HepG2 (cell line): ENCODE measurements around the gene P3H3. TPM values are rescaled to one million over a fixed set of nuclear protein-coding genes. Genes with fewer than 3 reads are reported as not detected.

ENCODE experiments used
- BRF2 ChIP-seq: sonication (generic); formaldehyde crosslinking; IDR thresholded peaks from 2 replicates; pipeline ENCODE4 v1.8.1; 2022; ENCODE audit warnings: mild to moderate bottlenecking, missing genetic modification reagents
- DMAP1 ChIP-seq: IDR thresholded peaks from 2 replicates; pipeline ENCODE4 v1.6.1; 2016
- EP300 ChIP-seq, 3 experiments: sonication (generic) in 1 of 3; formaldehyde crosslinking in 1 of 3; IDR thresholded peaks; 2 replicates each; pipeline versions ENCODE4 v1.5.1 to v1.6.1; 2011 to 2020; ENCODE audit warnings: low read depth in 2 of 3, low read length in 2 of 3, borderline replicate concordance in 1 of 3, improper control_type of control experiment in 1 of 3, mild to moderate bottlenecking in 1 of 3, missing genetic modification reagents in 1 of 3, moderate library complexity in 1 of 3
- FOXK1 ChIP-seq: sonication (generic); formaldehyde crosslinking; IDR thresholded peaks from 2 replicates; pipeline ENCODE4 v1.4.0; 2020; ENCODE audit warnings: low read depth, missing genetic modification reagents, borderline replicate concordance
- KLF9 ChIP-seq: IDR thresholded peaks from 2 replicates; pipeline ENCODE4 v1.6.1; 2016; ENCODE audit warnings: low read depth
- NFYB ChIP-seq: sonication (generic); formaldehyde crosslinking; IDR thresholded peaks from 2 replicates; pipeline ENCODE4 v1.4.0; 2020; ENCODE audit warnings: missing genetic modification reagents
- NR2C2 ChIP-seq: sonication (generic); formaldehyde crosslinking; IDR thresholded peaks from 2 replicates; pipeline ENCODE4 v1.4.0; 2020; ENCODE audit warnings: missing genetic modification reagents, mild to moderate bottlenecking, moderate library complexity, borderline replicate concordance
- SMYD3 ChIP-seq: sonication (generic); formaldehyde crosslinking; IDR thresholded peaks from 2 replicates; pipeline ENCODE4 v1.8.1; 2023; ENCODE audit warnings: mild to moderate bottlenecking, missing genetic modification reagents
- SNAI1 ChIP-seq: sonication (generic); formaldehyde crosslinking; IDR thresholded peaks from 2 replicates; pipeline ENCODE4 v1.5.0; 2020; ENCODE audit warnings: mild to moderate bottlenecking, missing genetic modification reagents, borderline replicate concordance
- SRSF1 ChIP-seq: fragments of 200-400 bp; formaldehyde crosslinking; optimal IDR thresholded peaks from 2 replicates; pipeline ENCODE3; 2017; ENCODE audit warnings: mild to moderate bottlenecking, low read depth, low read length, moderate library complexity
- TEAD2 ChIP-seq: sonication (generic); formaldehyde crosslinking; IDR thresholded peaks from 2 replicates; pipeline ENCODE4 v1.9.0; 2021; ENCODE audit warnings: missing genetic modification reagents
- ZBTB10 ChIP-seq: sonication (generic); formaldehyde crosslinking; IDR thresholded peaks from 2 replicates; pipeline ENCODE4 v1.4.0; 2020; ENCODE audit warnings: missing genetic modification reagents, borderline replicate concordance
- ZBTB38 ChIP-seq: sonication (generic); formaldehyde crosslinking; IDR thresholded peaks from 2 replicates; pipeline ENCODE4 v1.5.1; 2020; ENCODE audit warnings: mild to moderate bottlenecking, missing genetic modification reagents
- ZNF33B ChIP-seq: sonication (generic); formaldehyde crosslinking; IDR thresholded peaks from 2 replicates; pipeline ENCODE4 v1.5.1; 2020; ENCODE audit warnings: mild to moderate bottlenecking, missing genetic modification reagents
- ZNF362 ChIP-seq: sonication (generic); formaldehyde crosslinking; IDR thresholded peaks from 2 replicates; pipeline ENCODE4 v1.4.0; 2020; ENCODE audit warnings: missing genetic modification reagents, mild to moderate bottlenecking, borderline replicate concordance
- ZNF570 ChIP-seq: sonication (generic); formaldehyde crosslinking; IDR thresholded peaks from 2 replicates; pipeline ENCODE4 v1.4.0; 2020; ENCODE audit warnings: mild to moderate bottlenecking, missing genetic modification reagents, borderline replicate concordance
- ZNF652 ChIP-seq: IDR thresholded peaks from 2 replicates; pipeline ENCODE4 v1.6.1; 2016; ENCODE audit warnings: low read depth, borderline replicate concordance
- ZNF703 ChIP-seq: sonication (generic); formaldehyde crosslinking; IDR thresholded peaks from 2 replicates; pipeline ENCODE4 v1.5.1; 2020; ENCODE audit warnings: missing genetic modification reagents, mild to moderate bottlenecking, moderate library complexity, borderline replicate concordance
- polyA plus RNA-seq, 8 experiments: library from polyadenylated mRNA; depleted of rRNA in 3 of 8; stranded (reverse) in 7 of 8; unstranded in 1 of 8; fragments of >200 nt; fragmentation: Illumina TruSeq in 4 of 8; extraction: Trizol in 4 of 8; gene quantifications; 2 replicates each; pipeline versions ENCODE4 v1.2.1 to v1.2.3, GENCODE V29; 2011 to 2016; ENCODE audit warnings: low read depth in 4 of 8, missing spikeins in 1 of 8, mixed read lengths in 1 of 8; ENCODE audit not compliant: insufficient read depth in 1 of 8
- total RNA-seq, 5 experiments: library from RNA; depleted of rRNA; stranded (reverse); fragments of >200 nt; fragmentation: Illumina TruSeq; extraction: Trizol; gene quantifications; 2 replicates each; pipeline ENCODE4 v1.2.3, GENCODE V29; 2016; ENCODE audit warnings: low read depth in 1 of 5
- TF ChIP-seq, protein P1 (sequence below): sonication (generic); formaldehyde crosslinking; IDR thresholded peaks from 2 replicates; pipeline ENCODE4 v1.5.0; 2020; ENCODE audit warnings: missing genetic modification reagents

Gene P3H3
- total and polyA plus RNA-seq, 2 of the 13 experiments (the other 11 are each of a cell fraction or from before 2014, with no cell fraction given), result 20.1 to 20.5 TPM

- peak; percentile 30; the same call in 1 of the 2 replicates for TF ChIP-seq NFYB (CRISPR knock-in tag)
- TF ChIP-seq SMYD3 (CRISPR knock-in tag), result peak; percentile 77; the same call in 1 of the 2 replicates
- peak; percentile 65; the same call in 1 of the 2 replicates for TF ChIP-seq ZBTB38 (CRISPR knock-in tag)
- TF ChIP-seq ZNF33B, result no peak
- TF ChIP-seq, protein P1, sequence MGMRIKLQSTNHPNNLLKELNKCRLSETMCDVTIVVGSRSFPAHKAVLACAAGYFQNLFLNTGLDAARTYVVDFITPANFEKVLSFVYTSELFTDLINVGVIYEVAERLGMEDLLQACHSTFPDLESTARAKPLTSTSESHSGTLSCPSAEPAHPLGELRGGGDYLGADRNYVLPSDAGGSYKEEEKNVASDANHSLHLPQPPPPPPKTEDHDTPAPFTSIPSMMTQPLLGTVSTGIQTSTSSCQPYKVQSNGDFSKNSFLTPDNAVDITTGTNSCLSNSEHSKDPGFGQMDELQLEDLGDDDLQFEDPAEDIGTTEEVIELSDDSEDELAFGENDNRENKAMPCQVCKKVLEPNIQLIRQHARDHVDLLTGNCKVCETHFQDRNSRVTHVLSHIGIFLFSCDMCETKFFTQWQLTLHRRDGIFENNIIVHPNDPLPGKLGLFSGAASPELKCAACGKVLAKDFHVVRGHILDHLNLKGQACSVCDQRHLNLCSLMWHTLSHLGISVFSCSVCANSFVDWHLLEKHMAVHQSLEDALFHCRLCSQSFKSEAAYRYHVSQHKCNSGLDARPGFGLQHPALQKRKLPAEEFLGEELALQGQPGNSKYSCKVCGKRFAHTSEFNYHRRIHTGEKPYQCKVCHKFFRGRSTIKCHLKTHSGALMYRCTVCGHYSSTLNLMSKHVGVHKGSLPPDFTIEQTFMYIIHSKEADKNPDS (CRISPR knock-in tag), result 0 out of 2 replicates have a peak, but pooled peaks have one; percentile 57
- TF ChIP-seq SNAI1 (CRISPR knock-in tag), result 0 out of 2 replicates have a peak, but pooled peaks have one; percentile 70
- peak; percentile 86; the same call in 1 of the 2 replicates for TF ChIP-seq FOXK1 (CRISPR knock-in tag)
- TF ChIP-seq ZNF652 (CRISPR knock-in tag), result peak; percentile 79
- peak; percentile 64 for TF ChIP-seq DMAP1 (CRISPR knock-in tag)
- peak; percentile 76; the same call in 1 of the 2 replicates for TF ChIP-seq ZBTB10 (CRISPR knock-in tag)
- TF ChIP-seq BRF2 (CRISPR knock-in tag), result peak; percentile 7; the same call in 1 of the 2 replicates
- TF ChIP-seq ZNF362 (CRISPR knock-in tag), result peak; percentile 51; the same call in 1 of the 2 replicates
- TF ChIP-seq ZNF703 (CRISPR knock-in tag), result 0 out of 2 replicates have a peak, but pooled peaks have one; percentile 46
- TF ChIP-seq SRSF1, result no peak
- no peak for TF ChIP-seq TEAD2 (CRISPR knock-in tag)
- TF ChIP-seq NR2C2 (CRISPR knock-in tag), result peak; percentile 60; the same call in 1 of the 2 replicates
- no peak for TF ChIP-seq ZNF570
- no peak for TF ChIP-seq EP300 (IDR thresholded peaks at IDR 0.05; ENCODE audit: low read depth in 2 of 2, low read length in 2 of 2)
- TF ChIP-seq EP300 (CRISPR knock-in tag; IDR thresholded peaks at IDR 0.05; ENCODE audit: borderline replicate concordance), result peak; percentile 26; the same call in 1 of the 2 replicates
- TF ChIP-seq KLF9, result peak; percentile 99
These were observed 44.2 kb downstream of the P3H3 start (continued) for GRCh38 chr12:6872073-6873048.
